Psoas muscle (tissue), 8 donors: Measurements from ENCODE around the gene RALGPS2. TPM values are rescaled to one million over a fixed set of nuclear protein-coding genes. Genes with fewer than 3 reads are reported as not detected.
A peak's percentile ranks its signal among the peaks of the same experiment; 100 is the strongest.
"Not testable (repeated sequence)": the region's sequence is repeated elsewhere in the genome, so short reads cannot be mapped to it uniquely, and the experiment has no call there.

Source experiments
- ATAC-seq, 4 donors: fragments of 200-7000 bp; cut with Tn5 transposase; one replicate each; pipeline ENCODE4 v1.9.1; 2020; ENCODE audit warnings: moderate library complexity in 3 of 4, mild to moderate bottlenecking in 2 of 4
- DNase-seq, 2 donors: peaks; one replicate each; pipeline ENCODE4 v3.0.0-alpha.2; 2020
- H3K27ac ChIP-seq: fragments of 200-600 bp; one replicate; pipeline ENCODE4 v1.8.0; 2022
- H3K27me3 ChIP-seq, 3 donors: fragments of 200-600 bp in 1 of 3; one replicate each; pipeline versions ENCODE4 v1.6.1 to v1.8.0; 2013 to 2022; ENCODE audit warnings: low read length in 2 of 3, mild to moderate bottlenecking in 2 of 3, moderate library complexity in 1 of 3; ENCODE audit not compliant: insufficient read depth in 3 of 3
- H3K36me3 ChIP-seq, 2 donors: fragments of 200-600 bp in 1 of 2; one replicate each; pipeline versions ENCODE4 v1.6.1 to v1.8.0; 2013 to 2022; ENCODE audit warnings: low read depth in 1 of 2, mild to moderate bottlenecking in 1 of 2, moderate library complexity in 1 of 2; ENCODE audit not compliant: insufficient read depth in 1 of 2
- H3K4me1 ChIP-seq: fragments of 200-600 bp; one replicate; pipeline ENCODE4 v1.8.0; 2022
- H3K4me3 ChIP-seq: fragments of 200-600 bp; one replicate; pipeline ENCODE4 v1.8.0; 2022; ENCODE audit warnings: mild to moderate bottlenecking
- H3K9me3 ChIP-seq: fragments of 200-600 bp; one replicate; pipeline ENCODE4 v1.8.0; 2022
- WGBS, 3 donors: extraction: QIAGEN DNeasy Blood & Tissue Kit; methylation state at CpG; one replicate each; pipeline versions ENCODE4 v1.1.6 to v1.1.7; 2013; 5-methylcytosine and 5-hydroxymethylcytosine counted together
- intact Hi-C, 2 donors: fragments of 100-400 bp; cut with DNase I; formaldehyde crosslinking; loops; one replicate each; pipeline versions ENCODE4 v1.11.0 to v1.14.2; 2022
- polyA plus RNA-seq, 3 donors: library from polyadenylated mRNA; stranded (reverse); fragments of 200-250 nt; gene quantifications; one replicate each; pipeline ENCODE4 v1.2.3, GENCODE V29; 2013
- total RNA-seq, 4 donors: library from RNA; stranded (reverse); fragmentation: NEBNext Ultra II Directional in 2 of 4; extraction: Animal tissue kit (Norgen Biotek cat#: 25700) in 2 of 4; gene quantifications; one replicate each; pipeline versions ENCODE4 v1.2.1 to v1.2.4, GENCODE V29; 2021 to 2023
- TF ChIP-seq, protein P1 (sequence below): fragments of 200-600 bp; IDR thresholded peaks from one replicate; pipeline ENCODE4 v1.8.0; 2022; ENCODE audit warnings: antibody characterized with exemption
- donor health status: healthy with polysubstance abuse.
- donor health status: DM: no; HTN: no; CAD: no; lungs with moderate emphysema.
- donor health status: Bipolar disorder and iron deficiency.
- donor health status: healthy.
- donor health status: DM: yes; HTN: yes; CAD: no.
- donor health status: DM: no; HTN: no; CAD: no.
- donor health status: DM: no; HTN: no; CAD: no.
- donor health status: DM: yes; HTN: yes; CAD: no.

RALGPS2 gene
- total and polyA plus RNA-seq, 7 donors = 0.69 to 6.2 (median 2.4) TPM

DNA sequence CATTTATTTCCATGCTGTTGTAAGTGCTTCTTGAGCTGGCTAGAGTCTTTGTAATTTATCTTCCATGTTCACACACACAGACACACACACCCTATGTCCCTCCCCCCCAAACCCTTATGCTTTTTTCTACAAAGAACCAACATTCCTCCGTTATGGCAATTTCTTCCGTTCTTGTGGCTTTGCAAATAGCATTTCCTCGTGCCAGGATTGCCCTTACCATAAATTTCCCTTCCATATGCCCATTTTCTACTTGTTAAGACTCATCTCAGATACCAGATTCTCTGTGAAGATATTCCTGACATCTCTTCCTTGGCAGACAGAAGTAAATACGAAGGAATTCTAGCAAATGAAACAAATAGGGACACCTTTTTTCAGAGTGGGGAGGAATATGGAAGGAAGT lies 26.0 kb downstream of the RALGPS2 start:
- intact Hi-C loops = loop anchor here in 1 of 2 donors (5.0 kb wide), 1 partner anchor 209 kb away; no protein-coding TSS in a partner anchor
- TF ChIP-seq, protein P1, sequence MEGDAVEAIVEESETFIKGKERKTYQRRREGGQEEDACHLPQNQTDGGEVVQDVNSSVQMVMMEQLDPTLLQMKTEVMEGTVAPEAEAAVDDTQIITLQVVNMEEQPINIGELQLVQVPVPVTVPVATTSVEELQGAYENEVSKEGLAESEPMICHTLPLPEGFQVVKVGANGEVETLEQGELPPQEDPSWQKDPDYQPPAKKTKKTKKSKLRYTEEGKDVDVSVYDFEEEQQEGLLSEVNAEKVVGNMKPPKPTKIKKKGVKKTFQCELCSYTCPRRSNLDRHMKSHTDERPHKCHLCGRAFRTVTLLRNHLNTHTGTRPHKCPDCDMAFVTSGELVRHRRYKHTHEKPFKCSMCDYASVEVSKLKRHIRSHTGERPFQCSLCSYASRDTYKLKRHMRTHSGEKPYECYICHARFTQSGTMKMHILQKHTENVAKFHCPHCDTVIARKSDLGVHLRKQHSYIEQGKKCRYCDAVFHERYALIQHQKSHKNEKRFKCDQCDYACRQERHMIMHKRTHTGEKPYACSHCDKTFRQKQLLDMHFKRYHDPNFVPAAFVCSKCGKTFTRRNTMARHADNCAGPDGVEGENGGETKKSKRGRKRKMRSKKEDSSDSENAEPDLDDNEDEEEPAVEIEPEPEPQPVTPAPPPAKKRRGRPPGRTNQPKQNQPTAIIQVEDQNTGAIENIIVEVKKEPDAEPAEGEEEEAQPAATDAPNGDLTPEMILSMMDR = no peak
- Histone ChIP-seq H3K4me1 (no peaks in the 10 kb centered on the region), H3K27me3 (no peaks in the 10 kb centered on the region), H3K27ac (no peak overlapping the region), H3K9me3 (peaks cover 5% of the 10 kb centered on the region), H3K4me3 (no peak overlapping the region), H3K36me3 (no peaks in the 10 kb centered on the region)
- DNase-seq = no peak
- WGBS, 3 donors = 69 to 72% (median 70%) methylated on average over 4 of the region's 4 CpGs
- ATAC-seq = no peak

DNA sequence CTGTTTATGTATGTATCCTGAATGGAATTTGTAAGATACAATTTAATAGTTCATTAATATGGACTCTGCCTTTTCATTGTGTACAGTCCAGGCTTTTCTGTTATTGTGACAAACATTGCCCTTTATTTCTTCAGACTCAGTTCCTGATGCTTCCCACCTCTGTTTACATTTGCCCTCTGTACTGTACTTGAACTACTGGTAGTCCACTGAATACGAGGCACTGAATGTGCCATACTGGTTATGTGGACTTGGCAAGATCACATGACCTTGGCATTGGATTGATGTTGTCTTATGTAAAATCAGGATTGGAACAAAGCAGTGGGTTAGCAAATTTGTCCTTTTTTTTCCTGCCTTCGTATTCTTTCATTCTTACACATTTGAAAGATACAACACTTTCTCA lies 27.8 kb downstream of the RALGPS2 start:
- peaks cover 5% of the 10 kb centered on the region for H3K9me3 ChIP-seq
- TF ChIP-seq, protein P1 = no peak
- intact Hi-C loops = loop anchor here (1.0 to 5.0 kb wide), 2 partner anchors 211 kb away; no protein-coding TSS in a partner anchor

DNA sequence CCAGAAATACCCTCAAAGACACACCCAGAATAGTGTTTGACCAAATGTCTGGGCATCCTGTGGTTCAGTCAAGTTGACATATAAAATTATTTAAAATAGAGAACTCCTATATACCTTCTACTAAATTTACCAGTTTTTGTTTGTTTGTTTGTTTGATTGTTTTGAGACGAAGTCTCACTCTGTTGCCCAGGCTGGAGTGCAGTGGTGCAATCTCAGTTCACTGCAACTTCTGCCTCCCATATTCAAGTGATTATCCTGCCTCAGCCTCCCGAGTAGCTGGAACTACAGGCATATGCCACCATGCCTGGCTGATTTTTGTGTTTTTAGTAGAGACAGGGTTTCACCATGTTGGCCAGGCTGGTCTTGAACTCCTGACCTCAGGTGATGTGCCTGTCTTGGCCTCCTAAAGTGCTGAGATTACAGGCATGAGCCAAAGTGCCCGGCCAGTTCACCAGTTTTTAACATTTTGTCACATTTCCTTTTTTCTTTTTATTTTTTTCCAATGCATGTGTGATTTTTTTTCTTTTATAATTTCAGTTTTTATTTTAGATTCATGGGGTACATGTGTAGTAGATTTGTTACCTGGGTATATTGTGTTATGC lies 29.7 kb downstream of the RALGPS2 start:
- H3K36me3 ChIP-seq, H3K27ac ChIP-seq, H3K27me3 ChIP-seq, DNase-seq, H3K4me3 ChIP-seq, H3K4me1 ChIP-seq, ATAC-seq: not testable (repeated sequence)
- intact Hi-C loops = loop anchor here in 1 of 2 donors (5.0 kb wide), 1 partner anchor 212 kb away; no protein-coding TSS in a partner anchor
- H3K9me3 ChIP-seq = peaks cover 12% of the 10 kb centered on the region
- WGBS, 3 donors = 94 to 98% (median 95%) methylated on average over 3 of the region's 3 CpGs

More for the DNA sequence above, 27.8 kb downstream of the RALGPS2 start:
- Histone ChIP-seq H3K27me3 (no peaks in the 10 kb centered on the region), H3K4me1 (no peaks in the 10 kb centered on the region), H3K4me3 (no peak overlapping the region), H3K36me3 (no peaks in the 10 kb centered on the region), H3K27ac (no peak overlapping the region)
- 38 to 61% (median 40%) methylated on average over 2 of the region's 2 CpGs for WGBS, 3 donors
- no peak for ATAC-seq
- DNase-seq = no peak

DNA sequence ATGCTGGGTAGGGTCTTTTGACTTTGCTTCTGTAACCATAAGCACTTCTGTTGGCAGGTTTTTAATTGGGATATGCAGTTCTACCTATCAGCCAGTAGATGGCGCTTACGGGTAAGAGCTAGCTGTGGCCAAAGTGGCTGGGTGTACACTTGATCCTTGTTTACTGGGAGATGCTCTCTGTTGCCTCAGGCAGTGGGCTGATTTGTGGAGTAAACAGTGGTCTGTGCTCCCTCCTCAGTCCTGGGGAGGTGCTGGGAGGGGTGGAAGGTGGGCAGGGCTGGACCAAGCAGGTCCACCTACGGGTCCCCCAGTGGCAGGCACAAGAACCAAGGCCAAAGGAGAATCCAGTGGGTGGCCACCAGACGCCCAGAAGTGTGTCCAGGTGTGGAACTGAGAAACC lies 43.4 kb downstream of the RALGPS2 start:
- Histone ChIP-seq H3K4me1 (no peaks in the 10 kb centered on the region), H3K4me3 (no peak overlapping the region), H3K27me3 (no peaks in the 10 kb centered on the region), H3K27ac (no peak overlapping the region), H3K9me3 (no peaks in the 10 kb centered on the region), H3K36me3 (no peaks in the 10 kb centered on the region)
- 52 to 72% (median 58%) methylated on average over 4 of the region's 4 CpGs for WGBS, 3 donors
- DNase-seq (no peak), ATAC-seq (peak; percentile 51 to 74 (median 68))
- intact Hi-C loops = loop anchor here (2.0 to 5.0 kb wide), 3 partner anchors 49 to 234 kb away; no protein-coding TSS in a partner anchor
- TF ChIP-seq, protein P1 = peak; percentile 77

DNA sequence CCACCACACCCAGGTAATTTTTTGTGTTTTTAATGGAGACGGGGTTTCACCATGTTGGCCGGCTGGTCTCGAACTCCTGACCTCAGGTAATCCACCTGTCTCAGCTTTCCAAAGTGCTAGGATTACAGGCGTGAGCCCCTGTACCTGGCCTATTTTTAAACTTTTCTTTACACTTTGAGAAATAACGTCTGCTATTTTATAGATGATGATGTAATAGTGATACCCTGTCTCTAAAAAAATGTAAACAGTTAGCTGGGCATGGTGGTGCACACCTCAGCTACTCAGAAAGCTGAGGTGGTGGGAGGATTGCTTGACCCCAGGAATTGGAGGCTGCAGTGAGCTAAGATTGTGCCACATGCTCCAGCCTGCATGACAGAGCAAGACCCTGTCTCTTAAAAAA lies 47.9 kb downstream of the RALGPS2 start:
- Histone ChIP-seq H3K27me3 (no peaks in the 10 kb centered on the region), H3K27ac (no peak overlapping the region), H3K4me3 (no peak overlapping the region), H3K9me3 (no peaks in the 10 kb centered on the region), H3K36me3 (no peaks in the 10 kb centered on the region), H3K4me1 (no peaks in the 10 kb centered on the region)
- TF ChIP-seq, protein P1 = no peak
- no peak for ATAC-seq
- DNase-seq = no peak
- intact Hi-C loops = loop anchor here in 1 of 2 donors (10.0 kb wide), 1 partner anchor 592 kb away; the partner anchor contains the start of gene AXDND1
- WGBS, 3 donors = 83 to 88% (median 84%) methylated on average over 5 of the region's 5 CpGs
